ENCODE data around the gene PBX3.

DNA sequence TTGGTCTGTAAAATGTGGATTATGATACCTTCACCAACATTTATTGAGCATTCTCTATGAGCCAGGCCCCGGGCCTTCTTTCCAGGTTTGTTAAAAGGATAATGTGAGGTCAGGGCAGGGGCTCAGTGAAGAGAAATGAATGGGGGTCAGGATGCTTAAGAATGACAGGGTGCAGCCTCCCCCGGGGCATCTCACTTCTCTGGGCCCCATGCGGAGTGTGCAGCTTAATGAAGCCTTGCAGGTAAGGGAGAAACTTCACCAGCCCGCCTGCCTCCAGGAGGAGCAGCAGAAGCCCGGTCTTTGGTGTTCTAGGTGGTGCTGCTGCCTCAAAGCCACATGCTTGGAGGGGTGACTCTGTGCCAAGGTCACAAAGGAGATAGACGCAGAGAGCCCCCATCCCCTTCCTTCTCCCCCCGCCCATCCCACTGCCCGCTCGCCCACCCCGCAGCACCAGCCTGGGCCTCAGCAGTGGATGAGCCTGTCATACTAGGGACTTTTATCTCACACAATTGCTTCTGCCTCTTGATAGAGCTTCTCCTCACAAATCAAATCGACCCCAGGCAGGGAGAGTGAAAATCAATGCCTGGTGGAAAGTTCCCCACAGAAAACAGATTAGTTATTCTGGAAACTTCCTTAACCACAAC lies 244.8 kb downstream of the PBX3 start:
- TF ChIP-seq EZH2 (IDR thresholded peaks at IDR 0.05; ENCODE audit: insufficient read depth, poor library complexity, severe bottlenecking): no peak
- no peak for TF ChIP-seq EZH2phosphoT487 (IDR thresholded peaks at IDR 0.05; ENCODE audit: insufficient read depth, low read depth)
